PC-9 (cell line): ENCODE results near the gene VPS9D1.

Source experiments
- CTCF ChIP-seq: fragments of 200-600 bp; sonication (generic); conservative IDR thresholded peaks from 2 replicates; pipeline ENCODE4 v1.6.1; 2017; ENCODE audit warnings: mixed run types, antibody characterized with exemption, mild to moderate bottlenecking, moderate library complexity
- EZH2 ChIP-seq: fragments of 200-600 bp; sonication (generic); IDR thresholded peaks from 2 replicates; pipeline ENCODE4 v1.8.0; 2017; ENCODE audit warnings: antibody characterized with exemption, low read depth

DNA sequence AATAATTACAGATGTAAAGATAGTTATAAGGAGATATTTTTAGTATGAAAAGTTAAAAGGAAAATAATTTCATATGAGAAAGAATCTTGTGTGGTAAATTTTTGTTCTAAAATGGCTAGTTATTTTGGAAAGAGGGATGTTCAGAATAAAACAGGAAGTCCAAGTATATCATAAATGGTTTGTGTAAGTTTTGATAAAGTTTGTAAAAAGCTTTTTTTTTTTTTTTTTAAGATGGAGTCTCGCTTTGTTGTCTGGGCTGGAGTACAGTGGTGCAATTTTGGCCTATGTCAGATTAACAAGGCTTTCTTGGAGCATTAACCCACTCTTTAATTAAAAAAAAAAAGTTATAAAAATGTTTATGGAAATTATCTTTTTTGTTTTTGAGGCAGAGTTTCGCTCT lies 42.4 kb downstream of the VPS9D1 start:
- no peak for TF ChIP-seq EZH2
- no peak for TF ChIP-seq CTCF
